CD4-positive, alpha-beta T cell treated with Interleukin-15 for 1 hour (primary cell): ENCODE measurements around the gene C19orf44.
A peak's percentile ranks its signal among the peaks of the same experiment; 100 is the strongest.
"Not testable (repeated sequence)": the region's sequence is repeated elsewhere in the genome, so short reads cannot be mapped to it uniquely, and the experiment has no call there.

ENCODE experiments used
- DNase-seq: peaks from one replicate; pipeline ENCODE4 v3.0.0-alpha.2; 2020

C19orf44 gene

DNA sequence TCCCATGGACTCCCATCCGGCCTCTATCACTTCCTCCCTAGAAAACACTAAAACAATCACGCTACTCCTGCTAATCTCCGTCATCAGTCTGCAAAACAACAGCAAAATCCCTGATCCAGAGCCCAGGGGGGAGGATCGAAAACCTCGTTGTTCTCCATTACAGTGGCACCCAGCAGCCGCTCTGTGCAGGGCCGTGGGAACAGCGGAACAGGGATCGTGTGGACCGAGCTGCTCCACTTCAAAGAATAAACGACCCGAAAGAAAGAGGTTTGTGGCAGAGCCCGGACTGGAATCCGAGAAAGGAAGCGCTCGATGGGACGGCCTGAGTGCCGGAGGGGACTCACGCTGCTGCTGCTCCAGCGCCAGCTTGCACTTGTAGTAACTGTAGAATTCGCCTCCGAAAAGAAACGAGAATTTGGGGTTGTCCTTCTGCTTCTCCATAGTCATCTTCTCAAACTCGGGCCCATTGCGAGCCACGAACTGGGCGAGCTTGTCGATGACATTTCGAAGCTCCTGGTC, 45.4 kb downstream of the C19orf44 start:
- no peak for DNase-seq

DNA sequence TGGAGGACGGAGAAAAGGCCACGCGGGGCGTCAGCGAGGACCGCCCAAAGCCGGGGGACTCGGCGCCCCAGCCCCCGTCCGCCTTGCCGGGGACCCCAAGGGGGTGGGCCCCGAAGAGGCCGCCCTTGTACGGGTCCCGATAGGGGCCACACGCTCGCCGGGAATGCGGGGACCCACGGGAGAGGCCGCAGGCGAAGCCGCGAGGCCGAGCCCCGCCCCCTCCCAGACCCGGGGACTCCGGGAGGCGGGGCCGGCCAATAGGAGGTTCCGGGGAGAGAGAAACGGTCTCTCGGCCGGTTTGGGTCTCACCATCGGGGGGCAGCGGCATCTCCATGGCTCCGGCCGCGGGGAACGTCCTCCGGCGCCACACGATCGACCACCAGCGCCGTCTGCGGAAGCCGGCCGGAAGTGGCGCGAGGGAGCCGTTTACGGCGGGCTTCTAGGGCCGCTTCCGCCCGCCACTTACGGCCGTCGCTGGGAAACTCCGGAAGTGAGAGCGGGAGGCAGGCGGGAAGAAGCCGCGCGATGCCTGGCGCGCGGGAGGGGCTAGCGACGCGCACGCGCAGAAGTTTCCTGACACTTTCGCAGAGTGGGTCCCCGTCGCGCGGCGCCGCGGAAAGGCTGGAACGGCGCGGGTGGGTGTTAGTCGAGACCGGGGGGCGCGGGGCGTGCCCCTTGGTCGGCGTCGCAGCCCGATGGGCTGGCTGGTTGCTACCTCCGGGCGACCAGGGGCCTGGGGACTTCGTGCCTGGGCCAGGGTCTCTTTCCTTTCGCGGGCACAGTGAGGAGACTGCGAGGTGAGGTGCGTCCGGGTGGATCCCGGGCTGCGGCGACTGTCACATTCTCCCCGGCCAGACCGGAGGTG, 46.1 kb downstream of the C19orf44 start, which contains the start of gene CHERP:
Gene CHERP, minus strand, starts transcription at position 393 of the 865 bp plus-strand sequence. Its CDS starts 59 bp downstream, at position 334.
- peak; percentile 94 for DNase-seq

DNA sequence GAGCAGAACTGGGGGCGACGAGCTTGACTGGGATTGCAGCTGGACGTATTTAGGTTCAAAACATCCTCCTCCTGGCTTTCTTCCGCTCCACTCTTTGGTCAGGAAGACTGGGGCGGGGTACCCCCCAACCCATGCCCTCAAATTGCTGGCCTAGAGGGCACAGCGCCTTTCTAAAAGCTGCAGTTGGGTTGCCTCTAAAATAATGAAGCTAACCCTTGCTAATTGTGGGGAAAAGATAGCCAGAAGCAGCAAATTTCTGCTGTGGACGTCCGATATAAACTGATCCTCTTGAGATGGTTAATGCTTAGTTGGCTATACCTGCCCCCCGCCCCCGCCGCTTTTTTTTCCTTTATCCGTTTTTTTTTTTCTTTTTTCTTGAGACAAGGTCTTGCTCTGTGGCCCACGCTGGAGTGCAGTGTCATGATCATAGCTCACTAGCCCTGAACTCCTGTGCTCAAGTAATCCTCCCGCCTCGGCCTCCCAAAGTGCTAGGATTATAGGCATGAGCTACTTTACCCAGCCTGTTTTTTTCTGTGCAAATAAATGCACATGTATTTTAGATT, 46.8 kb downstream of the C19orf44 start:
- DNase-seq: no peak

DNA sequence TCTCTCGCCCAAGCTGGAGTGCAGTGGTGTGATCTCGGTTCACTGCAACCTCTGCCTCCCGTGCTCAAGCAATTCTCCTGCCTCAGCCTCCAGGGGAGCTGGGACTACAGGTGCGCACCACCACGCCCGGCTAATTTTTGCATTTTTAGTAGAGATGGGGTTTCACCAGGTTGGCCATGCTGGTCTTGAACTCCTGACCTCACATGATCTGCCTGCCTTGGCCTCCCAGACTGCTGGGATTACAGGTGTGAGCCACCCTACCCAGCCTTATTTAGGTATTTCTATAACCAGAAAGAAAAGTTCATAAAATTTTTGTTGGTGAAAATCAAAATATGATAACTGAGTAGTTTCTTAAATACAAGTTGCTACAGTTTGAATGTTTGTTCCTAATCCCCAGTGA, 47.5 kb downstream of the C19orf44 start:
- not testable (repeated sequence) for DNase-seq

DNA sequence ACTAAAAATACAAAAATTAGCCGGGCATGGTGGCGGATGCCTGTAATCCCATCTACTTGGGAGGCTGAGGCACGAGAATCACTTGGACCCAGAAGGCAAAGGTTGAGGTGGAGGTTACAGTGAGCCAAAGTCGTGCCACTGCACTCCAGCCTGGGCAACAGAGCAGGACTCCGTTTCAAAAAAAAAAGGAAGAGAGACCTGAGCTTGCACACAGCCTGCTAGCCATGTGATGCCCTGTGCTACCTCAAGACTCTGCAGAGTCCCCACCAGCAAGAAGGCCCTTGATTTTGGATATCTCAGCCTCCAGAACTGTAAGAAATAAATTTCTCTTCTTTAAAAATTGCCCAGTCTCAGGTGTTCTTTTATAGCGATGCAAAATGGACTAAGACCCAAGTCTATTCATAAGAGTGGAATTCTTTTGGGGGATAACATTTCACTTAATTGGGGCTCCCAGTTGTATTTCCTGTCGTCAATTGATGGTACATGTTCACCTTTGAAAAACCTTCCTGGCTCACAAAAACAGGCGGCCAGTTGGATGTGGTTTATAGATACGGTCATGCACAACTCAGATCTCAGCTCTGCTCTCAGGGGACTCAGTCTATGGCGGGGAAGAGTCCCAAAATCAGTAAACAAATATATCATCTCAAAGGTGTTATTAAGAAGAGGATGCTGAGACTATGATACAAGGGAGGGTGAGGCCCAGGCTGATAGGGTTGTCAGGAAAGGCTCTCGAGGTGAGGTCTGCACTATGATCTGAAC, 48.5 kb downstream of the C19orf44 start:
- no peak for DNase-seq

DNA sequence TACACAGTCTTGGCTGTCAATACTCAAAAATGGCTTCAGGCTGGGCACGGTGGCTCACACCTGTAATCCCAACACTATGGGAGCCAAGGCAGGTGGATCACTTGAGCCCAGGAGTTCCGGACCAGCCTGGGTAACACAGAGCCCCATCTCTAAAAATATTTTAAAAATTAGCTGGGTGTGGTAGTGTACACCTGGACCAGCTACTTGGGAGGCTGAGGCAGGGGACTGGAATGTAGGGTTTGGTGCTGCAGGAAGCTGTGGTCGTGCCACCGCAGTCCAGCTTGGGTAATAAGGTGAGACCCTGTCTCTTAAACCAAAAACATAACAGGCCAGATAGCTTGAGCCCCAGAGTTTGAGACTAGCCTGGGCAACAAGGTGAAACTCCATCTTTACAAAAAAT, 52.8 kb downstream of the C19orf44 start:
- DNase-seq: no peak

DNA sequence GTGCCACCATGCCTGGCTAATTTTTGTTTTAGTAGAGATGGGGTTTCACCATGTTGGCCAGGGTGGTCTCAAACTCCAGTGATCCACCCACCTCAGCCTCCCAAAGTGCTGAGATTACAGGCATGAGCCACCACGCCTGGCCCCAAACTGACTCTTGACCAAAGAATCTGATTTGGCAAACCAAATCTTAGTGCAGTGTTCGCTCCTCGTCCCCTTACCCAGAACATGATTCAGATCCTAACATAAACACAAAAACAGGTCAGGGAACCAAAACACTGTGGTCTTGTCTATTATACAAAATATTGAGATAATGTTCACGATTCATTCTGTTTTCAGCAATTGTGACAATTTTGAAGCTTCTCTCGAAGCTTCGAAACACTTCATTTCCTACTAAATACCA, 55.7 kb downstream of the C19orf44 start:
- DNase-seq: not testable (repeated sequence)

DNA sequence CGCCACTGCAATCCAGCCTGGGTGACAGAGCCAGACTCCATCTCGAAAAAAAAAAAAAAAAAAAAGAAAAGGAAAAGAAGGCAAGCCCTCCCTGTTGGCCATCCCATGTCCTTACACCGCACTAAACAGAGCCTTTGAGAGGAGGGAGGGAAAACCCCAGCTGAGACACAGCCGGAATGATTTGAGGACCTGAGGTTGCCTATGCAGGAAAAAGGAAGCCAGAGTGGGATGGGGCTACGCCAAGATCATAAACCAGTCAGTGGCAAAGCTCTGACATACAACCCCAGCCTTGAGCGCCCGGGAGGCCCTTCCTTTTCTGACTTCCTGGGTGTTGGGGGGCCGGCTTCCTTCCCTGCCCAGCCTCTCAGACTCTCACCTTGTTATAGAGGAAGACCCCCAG, 58.6 kb downstream of the C19orf44 start:
- DNase-seq: no peak

DNA sequence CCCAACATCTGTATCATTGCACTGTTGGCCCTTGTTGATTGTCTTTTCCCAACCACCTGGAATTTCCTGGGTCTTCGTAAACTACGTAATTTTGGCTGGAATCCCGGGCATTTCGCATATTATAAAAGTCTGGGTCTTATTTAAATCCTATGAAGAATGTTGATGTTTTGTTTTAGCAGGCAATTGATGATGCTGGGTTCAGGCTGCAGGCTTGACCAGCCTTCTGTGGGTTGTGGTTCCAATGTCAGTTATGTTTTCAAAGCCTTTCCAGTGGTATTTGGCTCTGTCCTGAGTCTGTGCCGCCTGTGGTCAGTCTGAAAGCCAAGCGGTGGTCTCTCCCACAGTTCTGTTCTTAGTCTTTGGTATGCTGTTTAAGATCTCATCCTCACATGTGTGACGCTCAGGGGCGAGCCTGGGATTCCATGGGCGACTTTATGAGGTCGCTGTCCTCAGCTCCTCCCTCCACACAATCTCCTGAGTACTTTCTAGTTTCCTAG, 63.6 kb downstream of the C19orf44 start:
- DNase-seq: no peak

DNA sequence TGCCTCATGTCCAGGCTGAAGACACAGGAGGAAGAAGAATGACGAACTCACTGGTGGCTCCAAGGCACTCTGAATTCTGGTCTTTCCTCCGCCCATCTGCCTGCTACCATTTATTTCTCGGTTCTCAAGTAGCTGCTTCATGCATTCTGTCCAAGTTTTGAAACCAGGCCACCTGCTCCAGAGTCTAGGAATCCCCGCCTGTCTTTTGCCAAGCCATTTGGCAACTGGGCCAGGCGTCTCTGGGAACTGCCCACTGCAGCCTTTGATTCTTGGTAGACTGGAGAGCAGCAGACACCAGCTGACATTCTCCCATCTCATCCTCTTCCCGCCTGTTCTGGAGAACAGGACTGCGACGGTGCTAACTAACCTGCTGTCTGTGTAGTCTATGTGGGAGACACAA, 65.2 kb downstream of the C19orf44 start:
- DNase-seq: no peak

DNA sequence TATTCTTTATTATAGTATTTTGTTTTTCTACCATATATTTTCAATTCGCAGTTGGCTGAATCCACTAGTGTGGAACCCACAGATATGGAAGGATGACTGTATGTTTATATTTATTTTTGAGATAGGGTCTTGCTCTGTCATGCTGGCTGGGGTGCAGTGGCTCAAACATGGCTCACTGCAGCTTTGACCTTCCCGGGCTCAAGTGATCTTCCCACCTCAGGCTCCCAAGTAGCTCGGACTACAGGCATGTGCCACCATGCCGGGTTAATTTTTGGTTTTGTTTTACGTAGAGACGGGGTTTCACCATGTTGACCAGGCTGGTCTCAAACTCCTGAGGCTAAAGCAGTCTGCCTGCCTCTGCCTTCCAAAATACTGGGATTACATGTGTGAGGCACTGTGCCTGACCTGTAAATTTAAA, 66.4 kb downstream of the C19orf44 start:
- DNase-seq: no peak

DNA sequence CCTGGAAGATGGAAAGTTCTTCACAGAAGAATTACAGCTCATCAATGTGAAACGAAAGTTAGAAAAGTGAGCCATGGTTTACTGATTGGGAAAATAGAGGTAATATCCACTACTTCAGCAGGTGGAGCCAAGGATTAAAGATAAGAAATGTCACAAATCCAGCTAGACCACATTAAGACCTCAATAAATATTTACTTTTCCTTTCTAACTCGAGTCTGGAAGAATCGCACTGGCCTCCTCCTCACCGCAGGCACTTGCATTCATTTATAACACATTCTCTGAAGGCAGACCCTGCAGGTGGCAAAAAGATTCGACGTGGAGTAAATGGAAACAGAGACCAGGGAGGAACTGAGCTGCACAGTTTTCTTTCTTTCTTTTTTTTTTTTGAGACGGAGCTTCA, 68.6 kb downstream of the C19orf44 start:
- no peak for DNase-seq

DNA sequence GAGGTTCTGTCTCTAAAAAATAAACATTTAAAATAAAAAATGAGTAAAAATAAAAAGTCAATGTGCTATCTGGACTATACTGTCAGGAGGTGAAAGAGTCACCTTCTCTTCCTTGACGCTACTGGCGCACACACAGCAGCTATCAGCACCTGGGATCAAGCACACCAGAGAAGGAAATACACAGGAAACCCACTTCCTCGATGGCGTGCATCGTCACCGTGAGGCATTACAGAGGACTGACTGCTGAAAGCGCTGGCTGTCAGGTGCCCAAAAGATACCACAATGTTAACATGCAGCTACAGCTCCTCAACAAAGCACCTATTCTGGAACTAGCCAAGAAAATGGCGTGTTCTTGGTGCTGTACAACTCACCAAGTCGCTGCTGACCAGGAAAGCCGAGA, 70.0 kb downstream of the C19orf44 start:
- DNase-seq: peak; percentile 88

DNA sequence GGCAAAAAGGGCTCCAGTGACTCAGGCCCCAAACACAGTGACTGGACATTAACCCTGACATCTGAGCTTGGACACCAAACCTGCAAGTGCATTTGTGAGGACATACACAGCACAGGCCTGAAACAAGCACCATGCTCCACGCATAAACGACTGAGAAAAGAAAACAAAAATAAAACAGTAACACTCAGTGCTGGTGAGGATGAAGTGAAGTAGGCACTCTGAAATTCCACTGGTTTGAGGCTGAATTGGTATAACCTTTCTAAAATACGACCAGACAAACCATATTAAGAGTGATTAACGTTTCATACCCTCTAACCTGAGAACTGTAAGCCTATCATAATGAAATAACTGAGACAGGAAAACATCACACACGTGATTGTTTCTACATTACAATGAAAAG, 70.5 kb downstream of the C19orf44 start:
- no peak for DNase-seq

DNA sequence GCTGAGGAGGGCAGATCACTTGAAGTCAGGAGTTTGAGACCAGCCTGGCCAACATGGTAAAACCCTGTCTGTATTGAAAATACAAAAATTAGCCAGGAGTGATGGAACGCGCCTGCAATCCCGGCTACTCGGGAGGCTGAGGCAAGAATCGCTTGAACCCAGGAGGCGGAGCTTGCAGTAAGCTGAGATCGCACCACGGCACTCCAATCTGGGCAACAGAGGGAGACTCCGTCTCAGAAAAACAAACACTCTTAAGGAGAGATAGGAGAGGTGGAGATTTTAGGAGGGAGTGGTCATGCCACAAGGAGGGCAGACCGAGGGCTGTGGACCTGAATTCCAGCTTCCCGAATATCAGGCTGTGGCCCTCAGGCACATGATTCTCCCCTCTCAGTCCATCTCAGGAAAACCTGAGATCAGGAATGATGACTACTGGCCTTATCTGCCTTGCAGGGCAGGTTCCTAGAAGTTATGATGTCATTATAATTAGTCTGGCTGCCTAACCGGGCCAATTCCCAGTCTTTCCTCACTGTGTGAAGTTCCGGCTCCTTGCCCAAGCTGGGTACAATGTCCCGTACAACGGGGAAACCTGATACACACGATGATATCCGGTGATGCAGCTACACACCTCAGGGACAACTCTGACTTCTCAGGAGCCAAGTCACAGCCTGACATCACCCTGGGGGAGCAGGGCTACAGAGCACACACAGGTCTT, 73.6 kb downstream of the C19orf44 start:
- DNase-seq: no peak
